Large intestine (tissue), 3 donors: ENCODE measurements around the gene MARCHF9. TPM values are rescaled to one million over a fixed set of nuclear protein-coding genes. Genes with fewer than 3 reads are reported as not detected.

Source experiments
- DNase-seq, 2 donors: peaks; one replicate each; pipeline versions ENCODE4 v3.0.0 to v3.0.0-alpha.2; 2013
- H3K27ac ChIP-seq: one replicate; pipeline ENCODE4 v1.5.1; 2013; ENCODE audit warnings: low read length
- H3K27me3 ChIP-seq: 2 replicates; pipeline ENCODE4 v1.6.1; 2013; ENCODE audit warnings: low read length; ENCODE audit not compliant: control insufficient read depth, insufficient read depth
- H3K36me3 ChIP-seq: 2 replicates; pipeline ENCODE4 v1.6.1; 2013; ENCODE audit warnings: low read length; ENCODE audit not compliant: control insufficient read depth, insufficient read depth
- H3K4me1 ChIP-seq: one replicate; pipeline ENCODE4 v1.6.1; 2013; ENCODE audit warnings: low read length; ENCODE audit not compliant: control insufficient read depth, insufficient read depth
- H3K4me3 ChIP-seq: one replicate; pipeline ENCODE4 v1.5.1; 2013; ENCODE audit warnings: low read length
- H3K9me3 ChIP-seq: one replicate; pipeline ENCODE4 v1.6.1; 2013; ENCODE audit warnings: mild to moderate bottlenecking, low read depth, low read length, moderate library complexity; ENCODE audit not compliant: control insufficient read depth
- WGBS: methylation state at CpG from one replicate; pipeline ENCODE4 v1.1.5; 2013; ENCODE audit warnings: low lambda C conversion rate; ENCODE audit not compliant: insufficient coverage; 5-methylcytosine and 5-hydroxymethylcytosine counted together
- polyA plus RNA-seq: library from polyadenylated mRNA; unstranded; fragments of 120-200 nt; gene quantifications from one replicate; pipeline ENCODE4 v1.2.1, GENCODE V29; 2013

The MARCHF9 gene
- polyA plus RNA-seq, 1 donor = 28.1 TPM

- H3K36me3 ChIP-seq = peaks cover 22% of the 10 kb centered on the region
- H3K27ac ChIP-seq = no peak overlapping the region
- H3K9me3 ChIP-seq = peaks cover 13% of the 10 kb centered on the region
- H3K4me3 ChIP-seq = no peak overlapping the region
- peaks cover 10% of the 10 kb centered on the region for H3K4me1 ChIP-seq
- WGBS = 100% methylated on average over 1 of the region's 12 CpGs
- H3K27me3 ChIP-seq = peaks cover 42% of the 10 kb centered on the region
- no peak for DNase-seq
Measured at GRCh38 chr12:57724003-57724935, 30.6 kb upstream of the MARCHF9 start.

- WGBS = no CpG with 5 or more reads among the region's 11 CpGs
- no peak for DNase-seq
- peaks cover 50% of the 10 kb centered on the region for H3K27me3 ChIP-seq
- no peak overlapping the region for H3K27ac ChIP-seq
- peaks cover 14% of the 10 kb centered on the region for H3K36me3 ChIP-seq
- H3K9me3 ChIP-seq = peaks cover 13% of the 10 kb centered on the region
- H3K4me1 ChIP-seq = peaks cover 10% of the 10 kb centered on the region
- H3K4me3 ChIP-seq = no peak overlapping the region
Measured at GRCh38 chr12:57724936-57725740, 29.8 kb upstream of the MARCHF9 start.

- H3K27ac ChIP-seq = no peak overlapping the region
- no peak for DNase-seq
- peaks cover 10% of the 10 kb centered on the region for H3K4me1 ChIP-seq
- peaks cover 7% of the 10 kb centered on the region for H3K36me3 ChIP-seq
- peaks cover 13% of the 10 kb centered on the region for H3K9me3 ChIP-seq
- H3K27me3 ChIP-seq = peaks cover 57% of the 10 kb centered on the region
- WGBS = no CpG with 5 or more reads among the region's 10 CpGs
- H3K4me3 ChIP-seq = peak overlapping the region; percentile 69
Measured at GRCh38 chr12:57725851-57726150, 29.1 kb upstream of the MARCHF9 start.

GRCh38 chr12:57726151-57726883 is 28.6 kb upstream of the MARCHF9 start:
- no CpG with 5 or more reads among the region's 79 CpGs for WGBS
- H3K4me1 ChIP-seq = peaks cover 10% of the 10 kb centered on the region
- no peak overlapping the region for H3K27ac ChIP-seq
- H3K27me3 ChIP-seq = peaks cover 62% of the 10 kb centered on the region
- peaks cover 13% of the 10 kb centered on the region for H3K9me3 ChIP-seq
- H3K4me3 ChIP-seq = peak overlapping the region; percentile 69
- DNase-seq = peak; percentile 75 to 77
- H3K36me3 ChIP-seq = peaks cover 3% of the 10 kb centered on the region

GRCh38 chr12:57726884-57727757 is 27.8 kb upstream of the MARCHF9 start:
- H3K36me3 ChIP-seq = no peaks in the 10 kb centered on the region
- no CpG with 5 or more reads among the region's 76 CpGs for WGBS

GRCh38 chr12:57727758-57728395 is 27.0 kb upstream of the MARCHF9 start:
- Histone ChIP-seq H3K4me1 (peaks cover 10% of the 10 kb centered on the region), H3K36me3 (no peaks in the 10 kb centered on the region), H3K9me3 (peaks cover 13% of the 10 kb centered on the region), H3K27ac (no peak overlapping the region), H3K4me3 (no peak overlapping the region), H3K27me3 (peaks cover 78% of the 10 kb centered on the region)
- no peak for DNase-seq
- WGBS = 78% methylated on average over 3 of the region's 21 CpGs

More at GRCh38 chr12:57726884-57727757, 27.8 kb upstream of the MARCHF9 start:
- peaks cover 13% of the 10 kb centered on the region for H3K9me3 ChIP-seq
- peak overlapping the region; percentile 69 for H3K4me3 ChIP-seq
- peaks cover 10% of the 10 kb centered on the region for H3K4me1 ChIP-seq
- H3K27me3 ChIP-seq = peaks cover 70% of the 10 kb centered on the region
- DNase-seq = no peak
- H3K27ac ChIP-seq = no peak overlapping the region

GRCh38 chr12:57729321-57729844 is 25.5 kb upstream of the MARCHF9 start:
- peaks cover 91% of the 10 kb centered on the region for H3K27me3 ChIP-seq

GRCh38 chr12:57730336-57731067 is 24.4 kb upstream of the MARCHF9 start:
- Histone ChIP-seq H3K9me3 (peaks cover 13% of the 10 kb centered on the region), H3K36me3 (no peaks in the 10 kb centered on the region), H3K4me3 (no peak overlapping the region), H3K4me1 (peaks cover 10% of the 10 kb centered on the region), H3K27ac (no peak overlapping the region), H3K27me3 (peaks cover 93% of the 10 kb centered on the region)
- no CpG with 5 or more reads among the region's 13 CpGs for WGBS
- no peak for DNase-seq

More at GRCh38 chr12:57729321-57729844, 25.5 kb upstream of the MARCHF9 start:
- no peak for DNase-seq
- peaks cover 10% of the 10 kb centered on the region for H3K4me1 ChIP-seq
- H3K27ac ChIP-seq = no peak overlapping the region
- peaks cover 13% of the 10 kb centered on the region for H3K9me3 ChIP-seq
- H3K36me3 ChIP-seq = no peaks in the 10 kb centered on the region
- WGBS = 10% methylated on average over 2 of the region's 5 CpGs
- H3K4me3 ChIP-seq = no peak overlapping the region
